Loucy (cell line): Measurements from ENCODE around the gene GHDC.
"Not testable (repeated sequence)": the region's sequence is repeated elsewhere in the genome, so short reads cannot be mapped to it uniquely, and the experiment has no call there.

Source experiments
- H2AFZ ChIP-seq: fragments of 200-600 bp; sonication (generic); 2 replicates; pipeline ENCODE4 v1.6.0; 2016; ENCODE audit warnings: antibody characterized with exemption, mild to moderate bottlenecking, low read length, moderate library complexity
- H3F3A ChIP-seq: fragments of 200-600 bp; 2 replicates; pipeline ENCODE4 v1.6.0; 2016; ENCODE audit warnings: antibody characterized with exemption, low read depth, mild to moderate bottlenecking
- H3K27me3 ChIP-seq: fragments of 200-600 bp; sonication (generic); 2 replicates; pipeline ENCODE4 v1.6.1; 2014; ENCODE audit warnings: low read length, mild to moderate bottlenecking; ENCODE audit not compliant: insufficient read depth, poor library complexity, severe bottlenecking
- H3K36me3 ChIP-seq: fragments of 200-600 bp; sonication (generic); 2 replicates; pipeline ENCODE4 v1.6.1; 2016; ENCODE audit warnings: low read length; ENCODE audit not compliant: insufficient read depth
- H3K4me1 ChIP-seq: fragments of 200-600 bp; sonication (generic); 2 replicates; pipeline ENCODE4 v1.5.1; 2014; ENCODE audit warnings: low read length, mild to moderate bottlenecking; ENCODE audit not compliant: insufficient read depth, poor library complexity, severe bottlenecking
- H3K4me2 ChIP-seq: fragments of 200-600 bp; sonication (generic); 2 replicates; pipeline ENCODE4 v1.6.0; 2014; ENCODE audit warnings: antibody characterized with exemption, low read length, low read depth, mild to moderate bottlenecking; ENCODE audit not compliant: poor library complexity, severe bottlenecking
- H3K4me3 ChIP-seq: fragments of 200-600 bp; sonication (generic); 2 replicates; pipeline ENCODE4 v1.5.1; 2014; ENCODE audit warnings: low read length, mild to moderate bottlenecking, mixed read lengths; ENCODE audit not compliant: poor library complexity, severe bottlenecking
- H3K79me2 ChIP-seq: fragments of 200-600 bp; sonication (generic); 2 replicates; pipeline ENCODE4 v1.6.1; 2014; ENCODE audit warnings: low read length; ENCODE audit not compliant: insufficient read depth
- H3K9ac ChIP-seq: fragments of 200-600 bp; sonication (generic); 2 replicates; pipeline ENCODE4 v1.6.0; 2014; ENCODE audit warnings: mild to moderate bottlenecking, low read depth, low read length, moderate library complexity; ENCODE audit not compliant: poor library complexity, severe bottlenecking
- H3K9me2 ChIP-seq: fragments of 200-600 bp; sonication (generic); replicated peaks from 2 replicates; pipeline ENCODE4 v1.6.1; 2016; ENCODE audit warnings: low read depth, low read length, mixed read lengths
- H3K9me3 ChIP-seq: fragments of 200-600 bp; sonication (generic); 2 replicates; pipeline ENCODE4 v1.6.1; 2014; ENCODE audit warnings: mild to moderate bottlenecking, antibody characterized with exemption, low read length, low read depth; ENCODE audit not compliant: insufficient read depth
- H4K20me1 ChIP-seq: fragments of 200-600 bp; sonication (generic); 2 replicates; pipeline ENCODE4 v1.6.0; 2014; ENCODE audit warnings: antibody characterized with exemption, low read length, mild to moderate bottlenecking; ENCODE audit not compliant: insufficient read depth, poor library complexity, severe bottlenecking
- CTCF ChIP-seq: fragments of 200-600 bp; sonication (generic); conservative IDR thresholded peaks from 2 replicates; pipeline ENCODE4 v1.5.1; 2014; ENCODE audit warnings: mild to moderate bottlenecking, antibody characterized with exemption, low read length
- EZH2phosphoT487 ChIP-seq: fragments of 200-600 bp; IDR thresholded peaks from 2 replicates; pipeline ENCODE4 v1.6.1; 2018; ENCODE audit warnings: antibody characterized with exemption, mild to moderate bottlenecking, moderate library complexity, borderline replicate concordance

GHDC gene

DNA sequence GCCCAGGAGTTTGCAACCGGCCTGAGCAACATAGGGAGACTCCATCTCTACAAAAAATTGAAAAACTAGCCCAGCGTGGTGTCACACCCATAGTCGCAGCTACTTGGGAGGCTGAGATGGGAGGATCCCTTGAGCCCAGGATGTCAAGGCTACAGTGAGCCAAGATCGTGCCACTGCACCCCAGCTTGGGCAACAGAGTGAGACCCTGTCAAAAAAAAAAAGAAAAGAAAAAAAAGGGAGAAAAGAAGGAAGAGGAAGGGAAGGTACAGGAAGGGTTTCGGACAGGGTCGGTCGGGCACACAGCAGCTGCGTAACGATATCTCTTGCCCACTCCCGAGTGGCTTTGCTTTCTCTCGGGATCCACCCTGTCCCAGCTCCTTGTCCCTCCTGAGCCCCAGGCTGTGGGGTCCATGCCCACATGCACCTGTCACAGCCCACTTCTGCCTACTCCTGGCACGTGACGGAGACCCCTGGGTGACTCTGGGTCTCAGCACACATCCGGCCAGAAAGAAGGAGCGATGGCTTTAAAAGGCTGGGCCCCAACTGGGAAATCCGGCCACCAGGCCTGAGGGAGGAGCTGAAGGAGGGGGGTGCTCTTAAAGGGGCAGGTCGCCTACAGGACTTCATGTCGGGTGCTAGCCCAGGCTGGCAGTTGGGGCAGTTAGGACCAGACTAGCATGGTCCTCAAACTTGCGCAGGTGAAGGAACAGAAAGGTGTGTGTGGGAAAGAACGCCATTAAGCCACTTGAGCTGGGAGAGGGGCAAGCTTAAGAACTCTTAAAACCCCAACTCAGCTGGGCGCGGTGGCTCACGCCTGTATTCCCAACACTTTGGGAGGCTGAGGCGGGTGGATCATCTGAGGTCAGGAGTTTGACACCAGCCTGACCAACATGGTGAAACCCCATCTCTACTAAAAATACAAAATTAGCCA, at the start of gene GHDC:
GHDC (minus strand) TSS at position 526 of the 931 bp plus-strand sequence. CDS start 913 bp downstream, outside the sequence.
- H2AFZ ChIP-seq = peak within 1 kb of the TSS; percentile 94
- peak within 1 kb of the TSS; percentile 95 for H3K4me3 ChIP-seq
- H3K9me2 ChIP-seq = no peaks in the 10 kb centered on the region
- H3K9ac ChIP-seq = peak within 1 kb of the TSS; percentile 80
- H4K20me1 ChIP-seq = no peaks in the 10 kb centered on the region
- no peaks in the 10 kb centered on the region for H3K27me3 ChIP-seq
- no peaks in the 10 kb centered on the region for H3K9me3 ChIP-seq
- TF ChIP-seq CTCF (no peak), EZH2phosphoT487 (no peak)
- H3F3A ChIP-seq = no peaks in the 10 kb centered on the region
- H3K36me3 ChIP-seq = no peaks in the 10 kb centered on the region
- peaks cover 10% of the 10 kb centered on the region; the same call in 1 of the 2 replicates for H3K79me2 ChIP-seq
- peak within 1 kb of the TSS; percentile 91 for H3K4me2 ChIP-seq
- peaks cover 12% of the 10 kb centered on the region for H3K4me1 ChIP-seq

DNA sequence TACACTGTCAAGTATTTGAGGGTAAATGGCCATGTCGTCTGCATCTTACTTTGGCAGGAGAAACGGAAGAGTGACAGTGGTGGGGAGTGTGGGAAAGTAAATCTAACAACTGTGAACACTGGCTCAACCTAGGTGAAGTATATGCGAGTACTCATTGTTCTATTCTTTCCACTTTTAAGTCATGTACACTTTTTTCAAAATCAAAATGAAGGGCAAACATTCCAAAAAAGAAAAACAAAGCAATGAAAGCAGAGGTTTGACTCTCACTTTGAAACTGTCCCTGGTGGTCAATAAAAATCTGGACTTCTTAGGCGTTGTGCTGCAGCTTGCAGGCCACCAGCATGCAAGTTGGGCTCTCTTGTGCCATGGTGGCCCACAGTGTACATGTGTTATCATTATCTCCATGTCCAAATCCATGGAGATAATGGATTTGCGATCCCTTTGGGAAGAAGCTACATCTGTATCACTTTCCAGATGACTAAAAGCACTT, 49.2 kb upstream of the GHDC start:
- H2AFZ ChIP-seq = no peak overlapping the region
- no peak overlapping the region for H3K9ac ChIP-seq
- no peaks in the 10 kb centered on the region for H3K9me2 ChIP-seq
- H3K27me3 ChIP-seq = no peaks in the 10 kb centered on the region
- no peak overlapping the region for H3K4me3 ChIP-seq
- no peaks in the 10 kb centered on the region for H3K9me3 ChIP-seq
- peaks cover 94% of the 10 kb centered on the region for H3K79me2 ChIP-seq
- peaks cover 7% of the 10 kb centered on the region; the same call in 1 of the 2 replicates for H3F3A ChIP-seq
- H3K36me3 ChIP-seq = peaks cover 4% of the 10 kb centered on the region; the same call in 1 of the 2 replicates
- H4K20me1 ChIP-seq = peaks cover 49% of the 10 kb centered on the region
- H3K4me1 ChIP-seq = peaks cover 12% of the 10 kb centered on the region
- no peak overlapping the region for H3K4me2 ChIP-seq
- TF ChIP-seq EZH2phosphoT487 (no peak), CTCF (no peak)

- no peaks in the 10 kb centered on the region for H3F3A ChIP-seq
- H2AFZ ChIP-seq = no peak overlapping the region
- H3K79me2 ChIP-seq = peaks cover 95% of the 10 kb centered on the region
- H4K20me1 ChIP-seq = peaks cover 40% of the 10 kb centered on the region
- TF ChIP-seq EZH2phosphoT487 = no peak
- no peak for TF ChIP-seq CTCF
- H3K4me3 ChIP-seq = no peak overlapping the region
- H3K9me3 ChIP-seq = no peaks in the 10 kb centered on the region
- H3K9ac ChIP-seq = no peak overlapping the region
- no peaks in the 10 kb centered on the region for H3K4me1 ChIP-seq
- H3K27me3 ChIP-seq = no peaks in the 10 kb centered on the region
- peaks cover 1% of the 10 kb centered on the region; the same call in 1 of the 2 replicates for H3K36me3 ChIP-seq
- H3K4me2 ChIP-seq = no peak overlapping the region
- H3K9me2 ChIP-seq = no peaks in the 10 kb centered on the region
Measured at GRCh38 chr17:42241871-42242270, 47.6 kb upstream of the GHDC start.

DNA sequence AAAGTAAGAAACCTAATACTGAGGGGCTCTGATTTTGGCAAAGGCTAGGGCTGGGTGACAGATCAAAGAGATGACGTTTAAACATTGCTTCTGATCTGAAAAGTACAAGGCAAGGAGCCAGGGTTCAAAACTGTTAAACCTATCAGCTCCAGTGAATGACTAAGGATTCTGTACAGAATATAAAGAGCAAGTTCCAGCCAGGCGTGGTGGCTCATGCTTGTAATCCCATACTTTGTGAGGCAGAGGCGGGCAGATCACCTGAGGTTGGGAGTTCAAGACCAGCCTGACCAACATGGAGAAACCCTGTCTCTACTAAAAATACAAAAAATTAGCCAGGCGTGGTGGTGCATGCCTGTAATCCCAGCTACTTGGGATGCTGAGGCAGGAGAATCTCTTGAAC, 46.6 kb upstream of the GHDC start:
- Histone ChIP-seq H4K20me1 (peaks cover 37% of the 10 kb centered on the region), H3K79me2 (peaks cover 96% of the 10 kb centered on the region)
- not testable (repeated sequence) for H3K9me3 ChIP-seq, H3K4me3 ChIP-seq, H3K27me3 ChIP-seq, H3K4me2 ChIP-seq, H2AFZ ChIP-seq, H3F3A ChIP-seq, H3K4me1 ChIP-seq, H3K36me3 ChIP-seq, H3K9ac ChIP-seq, H3K9me2 ChIP-seq
